Keratinocyte (primary cell): ENCODE data around the gene POLR1G. TPM values are rescaled to one million over a fixed set of nuclear protein-coding genes. Genes with fewer than 3 reads are reported as not detected.
A peak's percentile ranks its signal among the peaks of the same experiment; 100 is the strongest.

Source experiments
- DNase-seq: peaks from one replicate; pipeline ENCODE4 v3.0.0-alpha.2; 2011; ENCODE audit warnings: low read depth, missing footprints, low spot score
- FAIRE-seq: peaks from 2 replicates; lab custom pipeline; 2011; peaks lifted over from hg19 to GRCh38; lab: Jason Lieb, UNC
- H2AFZ ChIP-seq: 2 replicates; pipeline ENCODE4 v1.6.0; 2012; ENCODE audit warnings: low read length, control low read depth, inconsistent platforms; ENCODE audit not compliant: control insufficient read depth
- H3K27ac ChIP-seq: 2 replicates; pipeline ENCODE4 v1.5.1; 2011; ENCODE audit warnings: low read length; ENCODE audit not compliant: control insufficient read depth, insufficient read depth
- H3K27me3 ChIP-seq: 3 replicates; pipeline ENCODE4 v1.6.0; 2011; ENCODE audit warnings: low read length; ENCODE audit not compliant: control insufficient read depth, insufficient read depth; ENCODE audit errors: extremely low read depth
- H3K36me3 ChIP-seq, 2 experiments: 2 replicates in 1 of 2; 3 replicates in 1 of 2; pipeline ENCODE4 v1.5.1; 2011; ENCODE audit warnings: low read length in 2 of 2, mild to moderate bottlenecking in 1 of 2; ENCODE audit not compliant: control insufficient read depth in 2 of 2, insufficient read depth in 2 of 2; ENCODE audit errors: extremely low read depth in 1 of 2
- H3K4me1 ChIP-seq: 3 replicates; pipeline ENCODE4 v1.5.1; 2011; ENCODE audit warnings: low read length; ENCODE audit not compliant: control insufficient read depth, insufficient read depth; ENCODE audit errors: extremely low read depth
- H3K4me2 ChIP-seq: 3 replicates; pipeline ENCODE4 v1.6.0; 2011; ENCODE audit warnings: low read depth, low read length; ENCODE audit not compliant: control insufficient read depth, insufficient read depth; ENCODE audit errors: extremely low read depth
- H3K4me3 ChIP-seq, 3 experiments: fragments of 200-600 bp in 1 of 3; sonication (generic) in 1 of 3; 2 replicates in 2 of 3; 3 replicates in 1 of 3; pipeline ENCODE4 v1.5.1; 2011 to 2016; ENCODE audit warnings: low read length in 3 of 3, mild to moderate bottlenecking in 3 of 3, control low read depth in 2 of 3, inconsistent platforms in 1 of 3, low read depth in 1 of 3, mixed read lengths in 1 of 3, mixed run types in 1 of 3, moderate library complexity in 1 of 3; ENCODE audit not compliant: control insufficient read depth in 2 of 3, insufficient read depth in 2 of 3; ENCODE audit errors: extremely low read depth in 1 of 3
- H3K79me2 ChIP-seq: 2 replicates; pipeline ENCODE4 v1.6.0; 2012; ENCODE audit warnings: low read length; ENCODE audit not compliant: control insufficient read depth, insufficient read depth
- H3K9ac ChIP-seq: 3 replicates; pipeline ENCODE4 v1.6.0; 2011; ENCODE audit warnings: low read length; ENCODE audit not compliant: control insufficient read depth, insufficient read depth; ENCODE audit errors: extremely low read depth
- H3K9me1 ChIP-seq: 3 replicates; pipeline ENCODE4 v1.6.0; 2011; ENCODE audit warnings: low read length; ENCODE audit not compliant: control insufficient read depth, insufficient read depth; ENCODE audit errors: extremely low read depth
- H3K9me3 ChIP-seq: 2 replicates; pipeline ENCODE4 v1.5.1; 2012; ENCODE audit warnings: low read depth, low read length; ENCODE audit not compliant: control insufficient read depth
- H4K20me1 ChIP-seq: 3 replicates; pipeline ENCODE4 v1.6.0; 2011; ENCODE audit warnings: low read length; ENCODE audit not compliant: control insufficient read depth, insufficient read depth; ENCODE audit errors: extremely low read depth
- CTCF ChIP-seq, 3 experiments: IDR thresholded peaks in 1 of 3; conservative IDR thresholded peaks in 1 of 3; optimal IDR thresholded peaks in 1 of 3; 2 replicates in 2 of 3; 3 replicates in 1 of 3; pipeline versions ENCODE3 to v1.5.1; 2011; ENCODE audit warnings: low read length in 3 of 3, mild to moderate bottlenecking in 3 of 3, moderate library complexity in 2 of 3, control low read depth in 1 of 3, inconsistent platforms in 1 of 3; ENCODE audit not compliant: insufficient read depth in 2 of 3; ENCODE audit errors: extremely low read depth in 1 of 3
- EZH2 ChIP-seq: IDR thresholded peaks from one replicate; pipeline ENCODE4 v1.6.1; 2012; ENCODE audit warnings: inconsistent platforms, mild to moderate bottlenecking, low read length, moderate library complexity
- dilution Hi-C: fragments of 300-500 bp; cut with MboI; formaldehyde crosslinking; loops from one replicate; pipeline ENCODE4 v1.7.0; 2020; ENCODE audit warnings: low sequenced_read_pairs; ENCODE audit not compliant: extremely low pct_ligation_motif_present
- polyA plus RNA-seq, 5 experiments: library from polyadenylated mRNA; depleted of rRNA in 3 of 5; stranded (reverse) in 3 of 5; stranded (forward) in 1 of 5; unstranded in 1 of 5; fragments of >200 nt; gene quantifications; 1 replicate in 1 of 5; 2 replicates in 3 of 5; 3 replicates in 1 of 5; pipeline versions ENCODE4 v1.2.1 to v1.2.3, GENCODE V29; 2011 to 2012; ENCODE audit warnings: missing spikeins in 2 of 5, low read depth in 1 of 5, low replicate concordance in 1 of 5

The POLR1G gene
- polyA plus RNA-seq, 1 donor (not counting 4 experiments of a cell fraction or from before 2014, with no cell fraction given) = 9.8 TPM

GRCh38 chr19:45440259-45440638 lies 33.8 kb downstream of the POLR1G start:
- Histone ChIP-seq H3K4me2 (peak overlapping the region; percentile 64), H4K20me1 (no peaks in the 10 kb centered on the region), H3K9me3 (no peaks in the 10 kb centered on the region), H3K27me3 (no peaks in the 10 kb centered on the region), H2AFZ (peak overlapping the region; percentile 37), H3K36me3 (no peaks in the 10 kb centered on the region), H3K79me2 (no peaks in the 10 kb centered on the region), H3K4me1 (peaks cover 27% of the 10 kb centered on the region), H3K27ac (peak overlapping the region; percentile 63), H3K4me3 (peak overlapping the region in 1 of 3 experiments; percentile 73), H3K9ac (peak overlapping the region; percentile 73), H3K9me1 (no peaks in the 10 kb centered on the region)
- no peak for DNase-seq
- dilution Hi-C loops = no loop called here
- FAIRE-seq = no peak
- no peak for TF ChIP-seq EZH2
- TF ChIP-seq CTCF (optimal IDR thresholded peaks at IDR 0.05 in 1 of 3, IDR thresholded peaks at IDR 0.05 in 1 of 3, conservative IDR thresholded peaks at IDR 0.05 in 1 of 3; ENCODE audit: extremely low read depth in 1 of 3, insufficient read depth in 2 of 3, low read length in 3 of 3) = no peak

GRCh38 chr19:45440873-45441654 lies 34.6 kb downstream of the POLR1G start:
- Histone ChIP-seq H4K20me1 (no peaks in the 10 kb centered on the region), H3K9me1 (no peaks in the 10 kb centered on the region), H3K9ac (no peak overlapping the region), H3K4me1 (peaks cover 27% of the 10 kb centered on the region), H3K36me3 (no peaks in the 10 kb centered on the region), H3K79me2 (no peaks in the 10 kb centered on the region), H3K4me2 (no peak overlapping the region), H2AFZ (no peak overlapping the region), H3K27ac (no peak overlapping the region), H3K27me3 (no peaks in the 10 kb centered on the region), H3K4me3 (no peak overlapping the region), H3K9me3 (no peaks in the 10 kb centered on the region)
- FAIRE-seq (no peak), DNase-seq (no peak)
- dilution Hi-C loops = no loop called here
- no peak for TF ChIP-seq EZH2
- no peak for TF ChIP-seq CTCF (optimal IDR thresholded peaks at IDR 0.05 in 1 of 3, IDR thresholded peaks at IDR 0.05 in 1 of 3, conservative IDR thresholded peaks at IDR 0.05 in 1 of 3; ENCODE audit: extremely low read depth in 1 of 3, insufficient read depth in 2 of 3, low read length in 3 of 3)
